Natural killer cell (primary cell): ENCODE results near the gene CYP11A1. TPM values are rescaled to one million over a fixed set of nuclear protein-coding genes. Genes with fewer than 3 reads are reported as not detected.

Source experiments
- ATAC-seq, 3 donors: fragments of 150-1000 bp in 2 of 3; fragments of 200-7000 bp in 1 of 3; cut with Tn5 transposase; 1 replicate in 1 of 3; 2 replicates in 2 of 3; pipeline ENCODE4 v1.10.0; 2021; ENCODE audit warnings: mild to moderate bottlenecking in 2 of 3, moderate library complexity in 2 of 3
- DNase-seq, 2 donors: peaks; one replicate each; pipeline versions ENCODE4 v3.0.0 to v3.0.0-alpha.2; 2013 to 2021; ENCODE audit warnings: mixed read lengths in 1 of 2
- H3K27ac ChIP-seq: one replicate; pipeline ENCODE4 v1.5.1; 2013; ENCODE audit warnings: mild to moderate bottlenecking, low read length
- H3K27me3 ChIP-seq: one replicate; pipeline ENCODE4 v1.6.1; 2013; ENCODE audit warnings: low read length; ENCODE audit not compliant: control insufficient read depth, insufficient read depth
- H3K36me3 ChIP-seq: one replicate; pipeline ENCODE4 v1.6.1; 2013; ENCODE audit warnings: low read length; ENCODE audit not compliant: control insufficient read depth, insufficient read depth
- H3K4me1 ChIP-seq: one replicate; pipeline ENCODE4 v1.6.1; 2013; ENCODE audit warnings: low read length; ENCODE audit not compliant: control insufficient read depth, insufficient read depth
- H3K4me3 ChIP-seq: one replicate; pipeline ENCODE4 v1.5.1; 2013; ENCODE audit warnings: low read length
- H3K9me3 ChIP-seq: one replicate; pipeline ENCODE4 v1.6.1; 2013; ENCODE audit warnings: low read length; ENCODE audit not compliant: control insufficient read depth, insufficient read depth
- H3K27ac Mint-ChIP-seq, 2 donors: one replicate each; pipeline ENCODE4 v1.8.0; 2022; ENCODE audit warnings: mild to moderate bottlenecking in 2 of 2, mixed read lengths in 2 of 2, moderate library complexity in 1 of 2
- H3K27me3 Mint-ChIP-seq, 2 donors: one replicate each; pipeline ENCODE4 v1.8.0; 2022; ENCODE audit warnings: low read depth in 2 of 2, mixed read lengths in 2 of 2
- H3K36me3 Mint-ChIP-seq: one replicate; pipeline ENCODE4 v1.8.0; 2022; ENCODE audit warnings: mixed read lengths
- H3K4me1 Mint-ChIP-seq, 2 donors: one replicate each; pipeline ENCODE4 v1.8.0; 2022; ENCODE audit warnings: mixed read lengths in 2 of 2
- H3K4me3 Mint-ChIP-seq: one replicate; pipeline ENCODE4 v1.8.0; 2022; ENCODE audit warnings: mild to moderate bottlenecking, moderate library complexity, mixed read lengths
- H3K9me3 Mint-ChIP-seq, 2 donors: one replicate each; pipeline ENCODE4 v1.8.0; 2022; ENCODE audit warnings: mixed read lengths in 2 of 2
- WGBS: methylation state at CpG from one replicate; pipeline ENCODE4 v1.1.7; 2013; ENCODE audit warnings: missing lambda C conversion rate; ENCODE audit not compliant: insufficient coverage; 5-methylcytosine and 5-hydroxymethylcytosine counted together
- intact Hi-C: fragments of 100-400 bp; cut with micrococcal nuclease; formaldehyde crosslinking; loops from one replicate; pipeline ENCODE4 v1.14.2; 2022
- total RNA-seq, 4 donors: library from RNA; stranded (reverse); fragments of 120-200 nt in 1 of 4; gene quantifications; one replicate each; pipeline versions ENCODE4 v1.2.3 to v1.2.4, GENCODE V29; 2013 to 2022
- TF ChIP-seq, protein P1 (sequence below): fragments of 200-600 bp; IDR thresholded peaks from one replicate; pipeline ENCODE4 v1.8.0; 2022; ENCODE audit warnings: antibody characterized with exemption

Gene CYP11A1
- total RNA-seq, 3 donors from 2014 or later (not counting 1 experiment from before 2014, with no cell fraction given), result 5.1 TPM; not detected in 2

DNA sequence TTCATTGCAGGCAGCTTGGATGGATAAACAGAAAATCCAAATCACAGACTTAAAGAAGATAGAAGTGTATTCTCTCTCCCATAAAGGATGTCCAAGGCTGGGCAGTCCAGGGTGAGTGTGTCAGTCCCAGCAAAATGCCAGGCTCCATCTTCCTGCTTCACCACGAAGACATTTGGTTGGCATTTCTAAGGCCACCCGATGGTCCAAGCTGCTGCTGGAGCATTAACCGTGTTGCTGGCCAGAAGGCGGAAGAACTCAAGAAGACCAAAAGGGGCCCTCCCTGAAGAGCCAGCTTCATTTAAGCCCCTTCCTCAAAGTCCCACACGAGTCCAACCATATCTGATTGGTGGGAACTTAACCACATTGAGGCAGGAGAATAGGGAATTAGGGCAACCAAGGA lies 3.0 kb upstream of the CYP11A1 start:
- no peak overlapping the region for H3K4me3 ChIP-seq
- intact Hi-C loops, result loop anchor here (5.0 kb wide), 1 partner anchor 582 kb away; no protein-coding TSS in a partner anchor
- Mint-ChIP-seq H3K27ac (no peak overlapping the region), H3K36me3 (no peaks in the 10 kb centered on the region), H3K4me1 (peaks cover 12 to 24% of the 10 kb centered on the region in 2 donors), H3K27me3 (peaks cover 9 to 21% of the 10 kb centered on the region in 2 donors), H3K4me3 (no peak overlapping the region), H3K9me3 (no peaks in the 10 kb centered on the region)
- 96% methylated on average over 5 of the region's 5 CpGs for WGBS
- TF ChIP-seq, protein P1, sequence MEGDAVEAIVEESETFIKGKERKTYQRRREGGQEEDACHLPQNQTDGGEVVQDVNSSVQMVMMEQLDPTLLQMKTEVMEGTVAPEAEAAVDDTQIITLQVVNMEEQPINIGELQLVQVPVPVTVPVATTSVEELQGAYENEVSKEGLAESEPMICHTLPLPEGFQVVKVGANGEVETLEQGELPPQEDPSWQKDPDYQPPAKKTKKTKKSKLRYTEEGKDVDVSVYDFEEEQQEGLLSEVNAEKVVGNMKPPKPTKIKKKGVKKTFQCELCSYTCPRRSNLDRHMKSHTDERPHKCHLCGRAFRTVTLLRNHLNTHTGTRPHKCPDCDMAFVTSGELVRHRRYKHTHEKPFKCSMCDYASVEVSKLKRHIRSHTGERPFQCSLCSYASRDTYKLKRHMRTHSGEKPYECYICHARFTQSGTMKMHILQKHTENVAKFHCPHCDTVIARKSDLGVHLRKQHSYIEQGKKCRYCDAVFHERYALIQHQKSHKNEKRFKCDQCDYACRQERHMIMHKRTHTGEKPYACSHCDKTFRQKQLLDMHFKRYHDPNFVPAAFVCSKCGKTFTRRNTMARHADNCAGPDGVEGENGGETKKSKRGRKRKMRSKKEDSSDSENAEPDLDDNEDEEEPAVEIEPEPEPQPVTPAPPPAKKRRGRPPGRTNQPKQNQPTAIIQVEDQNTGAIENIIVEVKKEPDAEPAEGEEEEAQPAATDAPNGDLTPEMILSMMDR, result no peak
- no peak overlapping the region for H3K27ac ChIP-seq
- H3K4me1 ChIP-seq, result peaks cover 29% of the 10 kb centered on the region
- no peak for DNase-seq
- H3K27me3 ChIP-seq, result peaks cover 7% of the 10 kb centered on the region
- no peak for ATAC-seq
- no peaks in the 10 kb centered on the region for H3K36me3 ChIP-seq
- no peaks in the 10 kb centered on the region for H3K9me3 ChIP-seq

DNA sequence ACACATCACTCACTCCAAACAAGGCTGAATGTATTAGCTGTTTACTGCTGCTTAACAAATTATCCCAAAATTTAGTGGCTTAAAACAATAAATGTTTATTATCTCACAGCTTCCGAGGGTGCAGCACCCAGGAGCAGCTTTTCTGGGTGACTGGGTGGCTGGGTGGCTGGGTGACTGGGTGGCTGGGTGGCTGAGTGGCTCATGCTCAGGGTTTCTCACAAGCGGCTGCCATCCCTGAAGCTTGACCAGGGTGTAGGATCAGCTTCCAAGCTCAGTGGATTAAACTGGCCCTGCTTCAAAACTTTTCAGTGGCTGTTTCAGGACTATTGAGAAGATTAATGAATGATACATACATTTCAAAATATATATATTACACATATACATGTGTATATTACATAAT lies 2.3 kb upstream of the CYP11A1 start:
- Histone ChIP-seq H3K27ac (no peak overlapping the region), H3K9me3 (no peaks in the 10 kb centered on the region), H3K4me3 (no peak overlapping the region), H3K36me3 (no peaks in the 10 kb centered on the region), H3K4me1 (peaks cover 26% of the 10 kb centered on the region), H3K27me3 (peaks cover 10% of the 10 kb centered on the region)
- TF ChIP-seq, protein P1, result no peak
- intact Hi-C loops, result loop anchor here (5.0 kb wide), 1 partner anchor 583 kb away; no protein-coding TSS in a partner anchor
- no peak overlapping the region for H3K4me3 Mint-ChIP-seq
- H3K27me3 Mint-ChIP-seq, result peaks cover 14 to 22% of the 10 kb centered on the region in 2 donors
- no peaks in the 10 kb centered on the region for H3K9me3 Mint-ChIP-seq
- DNase-seq (no peak), ATAC-seq (no peak)
- WGBS, result 94% methylated on average over 2 of the region's 2 CpGs
- no peaks in the 10 kb centered on the region for H3K36me3 Mint-ChIP-seq
- H3K27ac Mint-ChIP-seq, result no peak overlapping the region
- H3K4me1 Mint-ChIP-seq, result peaks cover 5 to 20% of the 10 kb centered on the region in 2 donors

DNA sequence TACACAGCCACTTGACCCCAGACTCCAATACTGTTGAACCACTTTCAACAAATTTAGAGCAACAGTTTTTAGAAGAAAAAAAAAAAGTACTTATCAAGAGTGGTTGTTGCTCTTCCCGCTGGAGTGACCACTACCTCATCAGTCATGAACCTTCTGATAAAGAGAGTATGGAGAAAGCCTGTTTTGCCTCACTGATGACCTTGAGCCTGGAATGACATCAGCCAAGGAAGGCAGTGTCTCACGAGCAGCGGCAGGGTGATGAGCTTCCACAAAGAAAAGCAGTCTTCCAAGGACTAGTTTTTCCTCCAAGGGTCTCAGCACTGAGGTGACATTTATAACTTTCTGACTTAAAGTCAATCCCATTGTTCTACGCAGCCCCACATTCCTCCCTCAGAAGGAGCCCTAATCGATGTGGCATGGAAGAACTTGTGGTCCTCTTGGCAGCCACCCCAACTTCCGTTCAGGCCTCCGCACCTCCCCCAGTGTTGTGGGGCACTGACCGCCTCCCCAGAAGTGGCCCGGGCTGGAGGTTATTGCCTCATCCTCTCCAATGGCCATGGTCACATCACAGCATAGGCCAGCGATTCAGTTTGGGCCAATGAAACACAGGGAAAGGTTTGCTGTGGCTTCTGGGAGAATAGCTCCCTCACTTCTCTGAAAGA lies 1.8 kb upstream of the CYP11A1 start:
- H3K27me3 Mint-ChIP-seq, result peaks cover 18 to 27% of the 10 kb centered on the region in 2 donors
- Histone ChIP-seq H3K27me3 (peaks cover 10% of the 10 kb centered on the region), H3K9me3 (no peaks in the 10 kb centered on the region), H3K27ac (no peak overlapping the region), H3K36me3 (no peaks in the 10 kb centered on the region), H3K4me3 (no peak overlapping the region), H3K4me1 (peaks cover 21% of the 10 kb centered on the region)
- 82% methylated on average over 10 of the region's 10 CpGs for WGBS
- TF ChIP-seq, protein P1, result no peak
- H3K9me3 Mint-ChIP-seq, result no peaks in the 10 kb centered on the region
- intact Hi-C loops, result no loop called here
- no peaks in the 10 kb centered on the region for H3K36me3 Mint-ChIP-seq
- ATAC-seq, result no peak
- H3K4me3 Mint-ChIP-seq, result no peak overlapping the region
- no peak overlapping the region for H3K27ac Mint-ChIP-seq
- H3K4me1 Mint-ChIP-seq, result peaks cover 0 to 14% of the 10 kb centered on the region in 2 donors
- DNase-seq, result no peak

DNA sequence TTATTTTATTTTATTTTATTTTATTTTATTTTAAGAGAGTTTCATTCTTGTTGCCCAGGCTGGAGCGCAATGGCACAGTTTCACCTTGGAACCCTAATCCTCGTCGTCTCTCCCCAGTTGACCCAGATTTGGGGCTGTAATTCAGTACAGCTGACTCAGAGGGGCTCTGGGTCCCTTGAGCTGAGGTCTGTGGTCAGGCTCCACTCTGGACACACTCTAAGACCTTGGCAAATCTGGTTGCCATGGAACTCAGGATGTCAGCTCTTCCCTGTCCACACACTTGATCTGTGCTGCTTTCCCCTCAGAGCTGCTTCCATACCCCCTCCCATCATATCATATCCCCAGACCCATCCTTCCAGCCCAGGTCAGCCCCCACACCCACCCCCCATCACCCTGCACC lies 675 bp upstream of the CYP11A1 start:
- peaks cover 18 to 29% of the 10 kb centered on the region in 2 donors for H3K27me3 Mint-ChIP-seq

More for the DNA sequence above, 675 bp upstream of the CYP11A1 start:
- Mint-ChIP-seq H3K4me3 (no peak overlapping the region), H3K36me3 (no peaks in the 10 kb centered on the region), H3K9me3 (no peaks in the 10 kb centered on the region), H3K4me1 (peaks cover 0 to 5% of the 10 kb centered on the region in 2 donors), H3K27ac (no peak overlapping the region)
- Histone ChIP-seq H3K27ac (no peak overlapping the region), H3K36me3 (no peaks in the 10 kb centered on the region), H3K9me3 (no peaks in the 10 kb centered on the region), H3K4me3 (no peak overlapping the region), H3K4me1 (peaks cover 12% of the 10 kb centered on the region), H3K27me3 (peaks cover 10% of the 10 kb centered on the region)
- no peak for ATAC-seq
- intact Hi-C loops, result no loop called here
- DNase-seq, result no peak
- WGBS, result 80% methylated on average over 3 of the region's 3 CpGs
- TF ChIP-seq, protein P1, result no peak
